Adipose tissue (tissue), 3 donors: ENCODE measurements around the gene GPBP1. TPM values are rescaled to one million over a fixed set of nuclear protein-coding genes. Genes with fewer than 3 reads are reported as not detected.
"Not testable (repeated sequence)": the region's sequence is repeated elsewhere in the genome, so short reads cannot be mapped to it uniquely, and the experiment has no call there.

ENCODE experiments used
- H3K27ac ChIP-seq: one replicate; pipeline ENCODE4 v1.5.1; 2013; ENCODE audit warnings: low read depth, low read length
- WGBS, 3 donors: extraction: QIAGEN DNeasy Blood & Tissue Kit; methylation state at CpG; one replicate each; pipeline ENCODE4 v1.1.7; 2013; 5-methylcytosine and 5-hydroxymethylcytosine counted together
- polyA plus RNA-seq, 3 donors: library from polyadenylated mRNA; stranded (reverse); fragments of 200-250 nt; gene quantifications; one replicate each; pipeline ENCODE4 v1.2.3, GENCODE V29; 2013
- donor health status: healthy with polysubstance abuse.
- donor health status: Bipolar disorder and iron deficiency.
- donor health status: healthy.

The GPBP1 gene
- polyA plus RNA-seq, 3 donors = 19.7 to 40.4 (median 33.2) TPM

DNA sequence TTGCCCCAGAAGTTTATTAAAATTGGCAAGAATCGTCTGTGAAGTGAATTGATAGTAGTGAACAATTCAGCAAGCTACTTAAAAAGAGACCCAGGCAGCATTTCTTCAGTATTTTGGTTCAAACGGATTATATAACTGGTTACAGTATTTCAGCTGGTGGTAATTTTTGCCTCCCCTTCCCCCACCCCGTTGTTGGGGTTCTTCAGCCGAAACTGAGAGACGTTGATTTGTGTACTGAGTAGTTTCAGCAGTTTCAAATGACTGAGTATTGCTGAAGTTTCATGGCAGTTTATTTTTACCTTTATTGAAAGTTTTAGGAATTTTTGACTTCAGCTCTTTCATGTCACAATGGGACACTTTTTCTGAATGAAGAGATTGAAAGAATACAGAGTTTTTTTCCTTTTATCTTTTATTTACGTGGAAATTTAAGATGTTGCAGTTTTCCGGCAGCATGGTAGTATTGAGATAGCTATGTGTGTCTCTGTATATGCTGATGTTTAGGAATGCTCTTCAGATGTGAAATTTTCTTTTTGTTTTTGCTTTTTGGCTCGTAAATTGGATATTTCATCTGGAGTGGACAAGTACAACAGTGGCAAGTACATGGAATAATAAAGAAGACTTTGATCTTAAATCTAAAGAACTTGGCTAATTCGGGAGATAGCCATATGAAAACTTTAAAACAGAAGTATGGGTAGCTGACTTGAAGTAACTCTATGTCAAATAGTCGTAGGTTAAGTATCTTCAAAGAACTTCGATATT, 1.9 kb downstream of the GPBP1 start:
- H3K27ac ChIP-seq = no peak overlapping the region
- 4 to 6% (median 5%) methylated on average over 11 of the region's 11 CpGs for WGBS, 3 donors

DNA sequence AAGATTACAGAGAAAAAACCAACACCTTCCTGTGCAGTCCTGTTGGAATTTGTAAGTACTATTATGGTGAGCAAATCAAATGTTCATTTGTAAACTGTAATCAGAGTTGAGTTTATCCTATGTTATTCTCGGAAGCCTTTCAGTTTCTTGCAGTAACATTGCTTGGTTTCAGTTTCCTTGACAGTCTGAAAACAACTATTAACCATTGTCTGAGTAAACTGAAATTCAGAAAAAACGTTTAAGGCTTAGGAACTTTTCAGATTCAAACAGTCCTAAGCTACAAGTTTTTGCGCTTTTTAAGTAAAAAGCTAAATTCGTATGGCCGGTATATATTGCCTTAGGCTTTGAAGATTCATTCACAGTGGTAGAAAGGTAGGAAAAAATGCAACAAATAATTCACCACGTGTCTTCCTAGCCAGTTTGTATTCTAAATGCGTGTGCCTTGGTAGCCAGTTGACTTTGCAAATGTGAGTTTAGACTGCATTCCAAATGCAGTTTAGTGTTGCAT, 2.5 kb downstream of the GPBP1 start:
- 1 to 5% (median 4%) methylated on average over 7 of the region's 7 CpGs for WGBS, 3 donors
- no peak overlapping the region for H3K27ac ChIP-seq

DNA sequence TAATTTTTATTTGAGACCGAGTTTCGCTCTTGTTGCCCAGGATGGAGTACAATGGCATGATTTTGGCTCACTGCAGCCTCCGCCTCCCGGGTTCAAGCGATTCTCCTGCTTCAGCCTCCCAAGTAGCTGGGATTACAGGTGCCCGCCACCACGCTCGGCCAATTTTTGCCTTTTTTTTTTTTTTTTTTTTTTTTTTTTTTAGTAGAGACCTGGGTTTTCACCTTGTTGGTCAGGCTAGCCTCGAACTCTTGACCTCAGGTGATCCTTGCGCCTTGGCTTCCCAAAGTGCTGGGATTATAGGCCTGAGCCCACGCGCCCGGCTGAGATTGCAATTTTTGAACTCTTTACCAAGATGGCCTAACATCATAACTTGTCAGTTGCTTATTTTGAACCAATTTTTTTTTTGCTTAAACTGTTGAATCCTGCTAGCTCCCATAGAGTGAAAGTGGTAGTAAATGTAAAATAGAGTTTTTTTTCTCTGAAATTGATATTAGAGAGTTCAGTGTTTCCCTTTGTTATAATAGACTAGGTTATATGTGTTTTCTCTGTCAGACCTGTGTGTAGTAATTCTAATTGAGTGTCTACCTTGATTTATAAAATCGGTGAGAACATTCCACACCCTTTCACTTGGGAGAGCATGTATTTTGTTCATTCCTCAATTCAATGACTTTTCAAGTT, 3.8 kb downstream of the GPBP1 start:
- WGBS, 3 donors = 89 to 90% (median 89%) methylated on average over 14 of the region's 14 CpGs
- H3K27ac ChIP-seq = no peak overlapping the region

DNA sequence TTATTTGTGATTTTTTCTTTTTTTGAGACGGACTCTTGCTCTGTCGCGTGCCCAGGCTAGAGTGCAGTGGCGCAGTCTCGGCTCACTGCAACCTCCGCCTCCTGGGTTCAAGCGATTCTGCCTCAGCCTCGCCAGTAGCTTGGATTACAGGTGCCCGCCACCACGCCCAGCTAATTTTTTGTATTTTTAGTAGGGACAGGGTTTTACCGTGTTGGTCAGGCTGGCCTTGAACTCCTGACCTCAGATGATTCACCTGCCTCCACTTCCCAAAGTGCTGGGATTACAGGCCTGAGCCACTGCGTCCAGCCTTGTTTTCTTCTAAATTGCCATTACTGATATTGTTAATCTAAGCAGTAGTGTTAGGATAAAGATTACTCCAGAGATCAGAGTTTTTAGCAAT, 4.4 kb downstream of the GPBP1 start:
- H3K27ac ChIP-seq = not testable (repeated sequence)
- 46 to 72% (median 70%) methylated on average over 12 of the region's 12 CpGs for WGBS, 3 donors

DNA sequence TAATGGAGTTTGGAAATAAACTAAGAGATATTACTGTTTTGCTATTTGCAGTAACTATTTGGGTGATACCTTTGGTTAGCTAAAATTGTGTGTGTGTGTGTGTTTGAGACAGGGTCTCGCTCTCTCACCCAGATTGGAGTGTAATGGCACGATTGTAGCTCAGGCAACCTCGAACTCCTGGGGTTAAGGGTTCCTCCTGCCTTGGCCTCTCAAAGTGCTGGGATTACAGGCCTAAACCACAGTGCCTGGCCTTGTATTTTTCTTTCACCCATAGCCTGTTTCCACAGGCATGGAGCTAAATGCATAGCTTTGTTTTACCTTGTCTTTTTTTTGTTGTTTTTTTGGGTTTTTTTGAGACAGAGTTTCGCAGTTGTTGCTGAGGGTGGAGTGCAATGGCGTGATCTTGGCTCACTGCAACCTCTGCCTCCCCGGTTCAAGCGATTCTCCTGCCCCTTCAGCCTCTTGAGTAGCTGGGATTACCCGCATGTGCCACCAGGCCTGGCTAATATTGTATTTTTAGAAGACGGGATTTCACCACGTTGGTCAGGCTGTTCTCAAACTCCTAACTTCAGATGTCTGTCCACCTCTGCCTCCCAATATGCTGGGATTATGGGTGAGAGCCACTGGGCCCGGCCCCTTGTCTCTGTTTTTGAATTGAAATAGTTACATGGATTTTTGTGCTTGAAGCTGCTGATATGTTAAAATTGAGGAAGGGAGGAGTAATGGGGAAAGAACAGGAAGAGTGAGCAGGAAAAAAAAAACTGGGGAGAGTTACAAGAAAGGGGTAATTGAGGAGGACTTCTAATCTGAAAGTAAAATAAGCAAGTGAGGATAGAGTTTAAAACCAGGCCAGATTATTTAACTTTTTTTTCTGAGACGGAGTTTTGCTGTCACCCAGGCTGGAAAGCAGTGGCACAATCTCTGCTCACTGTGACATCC, 5.7 kb downstream of the GPBP1 start:
- WGBS, 3 donors = 27 to 33% (median 28%) methylated on average over 12 of the region's 12 CpGs
- H3K27ac ChIP-seq = no peak overlapping the region

DNA sequence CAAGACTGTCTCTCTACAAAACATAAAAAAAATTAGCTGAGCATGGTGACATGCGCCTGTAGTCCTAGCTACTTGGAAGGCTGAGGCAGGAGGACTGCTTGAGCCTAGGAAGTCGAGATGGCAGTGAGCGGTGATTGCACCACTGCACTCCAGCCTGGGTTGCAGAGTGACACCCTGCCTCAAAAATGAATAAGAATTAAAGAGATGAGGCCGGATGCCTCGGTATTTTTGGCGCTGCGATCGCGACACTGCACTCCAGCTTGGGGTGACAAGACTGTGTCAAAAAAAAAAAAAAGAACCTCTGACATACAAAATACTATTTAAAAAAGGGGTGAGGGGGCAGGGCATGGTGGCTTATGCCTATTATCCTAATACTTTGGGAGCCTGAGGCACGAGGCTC, 7.3 kb downstream of the GPBP1 start:
- 66 to 80% (median 70%) methylated on average over 10 of the region's 10 CpGs for WGBS, 3 donors

DNA sequence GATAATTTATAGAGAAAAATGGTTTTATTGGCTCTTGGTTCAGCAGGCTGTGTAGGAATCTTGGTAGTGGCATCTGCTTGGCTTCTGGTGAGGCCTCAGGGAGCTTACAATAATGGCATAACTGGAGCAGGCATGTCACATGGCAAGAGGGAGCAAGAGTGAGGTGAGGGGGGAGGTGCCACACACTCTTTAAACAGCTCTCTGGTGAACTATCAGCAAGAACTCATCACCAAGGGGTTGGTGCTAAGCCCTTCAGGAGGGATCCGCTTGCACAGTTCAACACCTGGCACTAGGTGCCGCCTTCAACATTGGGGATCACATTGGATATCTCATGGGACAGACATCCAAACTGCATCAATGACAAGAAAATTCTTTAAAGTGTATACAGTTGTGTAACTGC, 10.5 kb downstream of the GPBP1 start:
- WGBS, 3 donors = 93 to 97% (median 96%) methylated on average over 2 of the region's 2 CpGs
- no peak overlapping the region for H3K27ac ChIP-seq

More for the DNA sequence above, 7.3 kb downstream of the GPBP1 start:
- H3K27ac ChIP-seq = no peak overlapping the region

DNA sequence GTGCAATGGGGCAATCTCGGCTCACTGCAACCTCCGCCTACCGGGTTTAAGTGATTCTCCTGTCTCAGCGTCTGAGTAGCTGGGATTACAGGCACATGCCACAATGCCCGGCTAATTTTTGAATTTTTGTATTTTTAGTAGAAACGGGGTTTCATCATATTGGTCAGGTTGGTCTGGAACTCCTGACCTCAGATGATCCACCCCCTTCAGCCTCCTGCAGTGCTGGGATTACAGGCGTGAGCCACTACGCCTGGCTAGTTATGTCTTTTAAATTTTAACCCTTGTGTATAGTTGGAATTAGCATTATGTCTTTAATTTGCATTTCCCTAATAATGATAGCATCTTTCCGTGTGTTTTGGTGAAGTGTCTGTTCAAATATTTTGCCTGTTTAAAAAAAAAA, 11.5 kb downstream of the GPBP1 start:
- no peak overlapping the region for H3K27ac ChIP-seq
- WGBS, 3 donors = 40 to 50% (median 44%) methylated on average over 9 of the region's 9 CpGs

DNA sequence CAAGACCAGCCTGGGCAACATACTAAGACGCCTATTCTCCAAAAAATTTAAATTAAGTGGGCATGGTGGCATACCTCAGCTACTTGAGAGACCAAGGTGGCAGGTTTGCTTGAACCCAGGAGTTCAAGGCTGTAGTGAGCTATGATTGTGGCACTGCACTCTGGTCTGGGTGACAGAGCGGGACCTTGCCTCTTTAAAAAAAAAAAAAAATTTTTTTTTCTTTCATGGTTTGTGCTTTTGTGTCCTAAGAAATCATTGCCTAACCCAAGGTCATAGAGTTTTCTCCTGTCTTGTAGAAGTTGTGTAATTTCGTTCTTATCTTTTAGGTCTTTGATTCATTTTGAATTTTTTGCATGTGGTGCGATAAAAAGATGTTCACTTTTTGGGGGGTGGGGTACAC, 12.3 kb downstream of the GPBP1 start:
- 33 to 59% (median 56%) methylated on average over 4 of the region's 4 CpGs for WGBS, 3 donors
- H3K27ac ChIP-seq = no peak overlapping the region

DNA sequence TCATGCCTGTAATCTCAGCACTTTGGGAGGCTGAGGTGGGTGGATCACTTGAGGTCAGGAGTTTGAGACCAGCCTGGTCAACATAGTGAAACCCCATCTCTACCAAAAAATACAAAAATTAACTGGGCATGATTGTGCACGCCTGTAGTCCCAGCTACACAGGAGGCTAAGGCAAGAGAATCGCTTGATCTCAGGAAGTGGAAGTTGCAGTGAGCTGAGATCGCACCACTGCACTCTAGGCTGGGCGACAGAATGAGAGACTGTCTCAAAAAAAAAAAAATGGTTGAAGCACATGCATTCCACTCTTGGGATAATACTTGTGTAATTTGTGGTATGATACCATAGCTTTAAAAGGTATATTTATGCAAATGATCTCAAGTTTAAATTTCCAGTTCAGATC, 14.1 kb downstream of the GPBP1 start:
- H3K27ac ChIP-seq = not testable (repeated sequence)
- WGBS, 3 donors = 46 to 80% (median 58%) methylated on average over 4 of the region's 4 CpGs

DNA sequence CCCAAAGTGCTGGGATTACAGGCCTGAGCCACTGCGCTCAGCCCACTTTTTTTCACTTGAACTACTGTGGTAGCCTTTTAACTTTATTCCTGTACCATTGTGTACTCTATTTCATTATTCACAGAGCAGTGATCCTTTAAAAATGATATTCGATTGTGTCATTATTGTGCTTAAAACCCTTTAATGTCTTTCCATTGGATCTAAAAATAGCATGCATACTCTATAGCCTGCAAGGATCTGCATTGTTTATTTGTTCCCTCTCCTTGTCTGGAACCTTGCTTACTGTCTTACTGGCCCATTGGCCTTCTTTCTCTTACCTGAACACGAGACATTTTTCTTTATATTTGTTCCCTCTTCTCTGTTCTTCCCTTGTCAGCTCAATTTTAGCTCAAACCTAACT, 15.7 kb downstream of the GPBP1 start:
- H3K27ac ChIP-seq = no peak overlapping the region
- WGBS, 3 donors = 59 to 84% (median 78%) methylated on average over 3 of the region's 3 CpGs

DNA sequence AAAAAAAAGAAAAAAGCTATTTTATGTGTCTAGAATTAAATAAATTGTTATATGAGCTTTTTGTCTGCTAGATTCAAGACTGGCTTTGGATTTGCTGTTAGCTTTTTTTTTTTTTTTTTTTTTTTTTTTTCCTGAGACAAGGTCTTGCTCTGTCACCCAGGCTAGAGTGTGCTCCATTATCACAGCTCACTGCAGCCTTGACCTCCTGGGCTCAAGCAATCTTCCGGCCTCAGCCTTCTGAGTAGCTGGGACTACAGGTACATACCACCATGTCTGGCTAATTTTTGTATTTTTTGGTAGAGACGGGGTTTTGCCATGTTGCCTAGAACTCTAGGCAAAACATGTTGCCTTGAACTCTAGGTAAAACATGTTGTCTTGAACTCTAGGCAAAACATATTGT, 16.7 kb downstream of the GPBP1 start:
- WGBS, 3 donors = 70 to 97% (median 93%) methylated on average over 2 of the region's 2 CpGs

DNA sequence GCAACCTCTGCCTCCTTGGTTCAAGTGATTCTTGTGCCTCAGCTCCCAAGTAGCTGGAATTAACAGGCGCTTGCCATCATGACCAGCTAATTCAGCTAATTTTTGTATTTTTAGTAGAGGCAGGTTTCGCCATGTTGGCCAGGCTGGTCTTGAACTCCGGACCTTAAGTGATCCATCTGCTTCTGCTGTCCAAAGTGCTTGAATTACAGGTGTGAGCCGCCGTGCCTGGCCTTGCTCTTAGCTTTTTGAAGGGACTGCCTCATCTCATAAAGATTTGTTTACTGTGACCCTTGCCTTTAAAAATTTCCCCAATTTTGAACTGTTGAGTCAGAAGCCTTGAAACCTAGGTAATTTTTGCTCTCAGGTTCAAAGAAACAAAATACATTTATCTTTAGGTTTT, 17.3 kb downstream of the GPBP1 start:
- 92 to 94% (median 93%) methylated on average over 5 of the region's 5 CpGs for WGBS, 3 donors
- H3K27ac ChIP-seq = no peak overlapping the region

More for the DNA sequence above, 16.7 kb downstream of the GPBP1 start:
- H3K27ac ChIP-seq = no peak overlapping the region

DNA sequence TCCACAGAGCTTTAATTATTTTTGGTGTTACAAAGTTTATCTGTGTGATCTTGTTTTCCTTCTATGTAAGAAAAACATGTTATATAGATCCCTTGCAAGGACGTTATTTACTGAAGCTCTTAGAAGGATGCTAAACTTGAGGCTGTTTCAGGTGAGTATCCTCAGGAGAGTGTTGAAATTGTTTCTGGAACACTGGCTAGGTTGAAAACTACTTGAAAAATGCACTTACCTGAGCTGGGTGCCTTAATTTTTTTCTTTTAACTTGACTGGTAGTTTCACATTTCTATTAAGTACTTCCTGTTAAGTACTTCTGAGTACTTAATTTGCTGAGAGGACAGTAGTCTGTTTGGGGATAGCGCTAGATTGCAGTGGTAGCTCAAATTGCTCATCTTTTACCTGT, 18.1 kb downstream of the GPBP1 start:
- 86 to 94% (median 89%) methylated on average over 2 of the region's 2 CpGs for WGBS, 3 donors
- no peak overlapping the region for H3K27ac ChIP-seq

DNA sequence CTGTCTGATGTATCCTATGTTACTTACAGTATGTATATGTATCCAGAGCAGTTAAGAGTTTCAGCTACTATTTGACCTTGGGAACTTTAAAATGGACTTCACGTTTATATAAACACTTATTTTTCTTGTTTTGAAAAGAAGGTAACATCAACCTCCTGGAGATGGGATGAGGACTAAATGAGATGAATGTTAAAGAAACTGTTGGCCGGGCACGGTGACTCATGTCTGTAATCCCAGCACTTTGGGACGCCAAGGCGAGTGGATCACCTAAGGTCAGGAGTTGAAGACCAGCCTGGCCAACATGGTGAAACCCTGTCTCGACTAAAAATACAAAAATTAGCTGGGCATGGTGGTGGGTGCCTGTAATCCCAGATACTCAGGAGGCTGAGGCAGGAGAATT, 19.0 kb downstream of the GPBP1 start:
- H3K27ac ChIP-seq = not testable (repeated sequence)
- WGBS, 3 donors = 88 to 91% (median 91%) methylated on average over 6 of the region's 6 CpGs

DNA sequence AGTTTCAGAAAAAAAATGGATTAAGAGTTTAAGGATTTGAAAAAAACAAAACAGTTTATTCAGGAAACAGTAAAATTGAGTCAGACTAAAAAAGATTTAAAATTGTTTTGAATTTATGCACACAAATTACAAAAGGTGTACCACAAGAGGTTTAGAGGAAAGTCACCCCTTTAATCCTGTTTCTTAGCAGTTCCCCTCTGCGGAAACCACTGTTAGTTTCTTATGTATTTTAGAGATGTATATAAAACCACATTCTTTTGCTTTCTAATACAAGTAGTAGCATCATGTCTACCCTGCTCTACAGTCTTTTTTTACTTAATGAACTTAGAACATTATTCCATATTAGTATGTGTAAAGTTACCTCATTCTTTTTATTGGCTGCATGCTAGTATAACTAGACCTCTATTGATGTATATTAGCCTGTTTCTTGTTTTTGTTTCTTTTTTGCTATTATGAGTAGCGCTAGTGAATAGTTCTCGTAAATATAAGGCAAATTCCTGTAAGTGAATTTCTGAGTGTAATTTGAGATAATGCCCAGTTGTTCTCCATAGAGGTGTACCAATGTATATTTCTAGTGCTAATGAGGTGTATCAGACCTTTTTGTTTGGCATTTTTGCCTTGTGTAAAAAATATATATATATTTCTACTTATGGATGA, 20.0 kb downstream of the GPBP1 start:
- no peak overlapping the region for H3K27ac ChIP-seq
- WGBS, 3 donors = 93 to 97% (median 93%) methylated on average over 3 of the region's 3 CpGs

DNA sequence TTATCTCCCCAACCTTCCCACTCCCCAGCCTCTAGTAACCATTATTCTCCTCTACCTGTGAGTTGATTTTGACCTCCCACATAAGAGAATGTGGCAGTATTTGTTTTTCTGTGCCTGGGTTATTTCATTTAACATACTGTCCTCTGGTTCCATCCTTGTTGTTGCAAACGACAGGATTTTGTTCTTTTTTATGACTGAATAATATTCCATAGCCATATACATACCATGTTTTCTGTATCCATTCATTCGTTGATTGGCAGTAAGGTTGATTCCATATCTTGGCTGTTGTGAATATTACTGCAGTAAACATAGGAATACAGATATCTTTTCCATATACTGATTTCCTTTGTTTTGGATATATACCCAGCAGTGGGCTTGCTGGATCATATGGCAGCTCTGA, 20.8 kb downstream of the GPBP1 start:
- 89 to 99% (median 92%) methylated on average over 2 of the region's 2 CpGs for WGBS, 3 donors
- H3K27ac ChIP-seq = no peak overlapping the region

DNA sequence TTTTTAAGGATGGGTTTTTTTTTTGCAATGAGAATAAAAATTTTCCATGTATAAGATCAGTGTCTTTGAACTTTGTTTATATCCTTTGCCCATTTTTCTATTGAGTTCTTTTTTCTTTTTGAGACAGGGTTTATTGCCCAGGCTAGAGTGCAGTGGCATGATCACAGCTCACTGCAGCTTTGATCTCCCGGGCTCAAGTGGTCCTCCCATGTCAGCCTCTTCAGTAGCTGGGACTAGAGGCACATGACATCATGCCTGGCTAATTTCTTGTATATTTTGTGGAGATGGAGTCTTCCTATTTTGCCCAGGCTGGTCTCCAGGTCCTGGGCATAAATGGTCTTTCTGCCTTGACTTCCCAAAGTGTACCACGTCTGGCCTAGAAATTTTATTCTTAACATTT, 21.2 kb downstream of the GPBP1 start:
- 89 to 91% (median 90%) methylated on average over 2 of the region's 2 CpGs for WGBS, 3 donors

More for the DNA sequence above, 21.2 kb downstream of the GPBP1 start:
- H3K27ac ChIP-seq = no peak overlapping the region
